Loucy (cell line): Measurements from ENCODE around the gene PALD1.
"Not testable (repeated sequence)": the region's sequence is repeated elsewhere in the genome, so short reads cannot be mapped to it uniquely, and the experiment has no call there.

ENCODE experiments used
- H2AFZ ChIP-seq: fragments of 200-600 bp; sonication (generic); 2 replicates; pipeline ENCODE4 v1.6.0; 2016; ENCODE audit warnings: antibody characterized with exemption, mild to moderate bottlenecking, low read length, moderate library complexity
- H3F3A ChIP-seq: fragments of 200-600 bp; 2 replicates; pipeline ENCODE4 v1.6.0; 2016; ENCODE audit warnings: antibody characterized with exemption, low read depth, mild to moderate bottlenecking
- H3K27me3 ChIP-seq: fragments of 200-600 bp; sonication (generic); 2 replicates; pipeline ENCODE4 v1.6.1; 2014; ENCODE audit warnings: low read length, mild to moderate bottlenecking; ENCODE audit not compliant: insufficient read depth, poor library complexity, severe bottlenecking
- H3K36me3 ChIP-seq: fragments of 200-600 bp; sonication (generic); 2 replicates; pipeline ENCODE4 v1.6.1; 2016; ENCODE audit warnings: low read length; ENCODE audit not compliant: insufficient read depth
- H3K4me1 ChIP-seq: fragments of 200-600 bp; sonication (generic); 2 replicates; pipeline ENCODE4 v1.5.1; 2014; ENCODE audit warnings: low read length, mild to moderate bottlenecking; ENCODE audit not compliant: insufficient read depth, poor library complexity, severe bottlenecking
- H3K4me2 ChIP-seq: fragments of 200-600 bp; sonication (generic); 2 replicates; pipeline ENCODE4 v1.6.0; 2014; ENCODE audit warnings: antibody characterized with exemption, low read length, low read depth, mild to moderate bottlenecking; ENCODE audit not compliant: poor library complexity, severe bottlenecking
- H3K4me3 ChIP-seq: fragments of 200-600 bp; sonication (generic); 2 replicates; pipeline ENCODE4 v1.5.1; 2014; ENCODE audit warnings: low read length, mild to moderate bottlenecking, mixed read lengths; ENCODE audit not compliant: poor library complexity, severe bottlenecking
- H3K79me2 ChIP-seq: fragments of 200-600 bp; sonication (generic); 2 replicates; pipeline ENCODE4 v1.6.1; 2014; ENCODE audit warnings: low read length; ENCODE audit not compliant: insufficient read depth
- H3K9ac ChIP-seq: fragments of 200-600 bp; sonication (generic); 2 replicates; pipeline ENCODE4 v1.6.0; 2014; ENCODE audit warnings: mild to moderate bottlenecking, low read depth, low read length, moderate library complexity; ENCODE audit not compliant: poor library complexity, severe bottlenecking
- H3K9me2 ChIP-seq: fragments of 200-600 bp; sonication (generic); replicated peaks from 2 replicates; pipeline ENCODE4 v1.6.1; 2016; ENCODE audit warnings: low read depth, low read length, mixed read lengths
- H3K9me3 ChIP-seq: fragments of 200-600 bp; sonication (generic); 2 replicates; pipeline ENCODE4 v1.6.1; 2014; ENCODE audit warnings: mild to moderate bottlenecking, antibody characterized with exemption, low read length, low read depth; ENCODE audit not compliant: insufficient read depth
- H4K20me1 ChIP-seq: fragments of 200-600 bp; sonication (generic); 2 replicates; pipeline ENCODE4 v1.6.0; 2014; ENCODE audit warnings: antibody characterized with exemption, low read length, mild to moderate bottlenecking; ENCODE audit not compliant: insufficient read depth, poor library complexity, severe bottlenecking
- CTCF ChIP-seq: fragments of 200-600 bp; sonication (generic); conservative IDR thresholded peaks from 2 replicates; pipeline ENCODE4 v1.5.1; 2014; ENCODE audit warnings: mild to moderate bottlenecking, antibody characterized with exemption, low read length
- EZH2phosphoT487 ChIP-seq: fragments of 200-600 bp; IDR thresholded peaks from 2 replicates; pipeline ENCODE4 v1.6.1; 2018; ENCODE audit warnings: antibody characterized with exemption, mild to moderate bottlenecking, moderate library complexity, borderline replicate concordance

Gene PALD1

GRCh38 chr10:70607936-70608335, 129.4 kb downstream of the PALD1 start:
- Histone ChIP-seq H3K9me3 (no peaks in the 10 kb centered on the region), H3K4me2 (no peak overlapping the region), H3K36me3 (no peaks in the 10 kb centered on the region), H3K9me2 (no peaks in the 10 kb centered on the region), H3K4me1 (peaks cover 14% of the 10 kb centered on the region), H3K79me2 (no peaks in the 10 kb centered on the region), H3K4me3 (no peak overlapping the region), H3F3A (no peaks in the 10 kb centered on the region), H2AFZ (no peak overlapping the region), H3K27me3 (no peaks in the 10 kb centered on the region), H4K20me1 (no peaks in the 10 kb centered on the region), H3K9ac (no peak overlapping the region)
- TF ChIP-seq EZH2phosphoT487, result no peak
- TF ChIP-seq CTCF, result no peak

DNA sequence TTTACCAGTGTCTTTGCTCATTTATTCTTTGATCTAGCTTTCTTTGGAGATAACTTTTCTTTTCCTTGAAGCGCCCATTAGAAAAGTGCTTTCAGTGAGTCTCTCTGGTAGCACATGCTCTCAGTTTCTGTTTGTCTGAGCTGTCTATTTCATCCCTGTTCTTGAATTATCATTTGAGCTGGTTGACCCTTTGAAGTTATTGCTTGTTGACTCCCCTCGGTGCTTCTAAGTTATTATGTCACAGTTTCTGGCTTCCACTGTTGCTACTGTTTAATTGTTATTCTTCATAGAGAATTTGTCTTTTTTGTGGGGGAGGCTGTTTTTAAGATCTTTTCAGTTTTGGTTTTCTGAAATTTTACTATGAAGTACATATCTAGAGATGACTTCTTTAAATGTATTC, 135.4 kb downstream of the PALD1 start:
- Histone ChIP-seq H2AFZ (no peak overlapping the region), H3K9ac (no peak overlapping the region), H3K4me2 (no peak overlapping the region), H3F3A (no peaks in the 10 kb centered on the region), H3K4me3 (no peak overlapping the region), H3K4me1 (peaks cover 13% of the 10 kb centered on the region), H3K9me2 (no peaks in the 10 kb centered on the region), H3K36me3 (no peaks in the 10 kb centered on the region), H3K79me2 (no peaks in the 10 kb centered on the region), H4K20me1 (no peaks in the 10 kb centered on the region), H3K9me3 (no peaks in the 10 kb centered on the region), H3K27me3 (no peaks in the 10 kb centered on the region)
- no peak for TF ChIP-seq EZH2phosphoT487
- TF ChIP-seq CTCF, result no peak

DNA sequence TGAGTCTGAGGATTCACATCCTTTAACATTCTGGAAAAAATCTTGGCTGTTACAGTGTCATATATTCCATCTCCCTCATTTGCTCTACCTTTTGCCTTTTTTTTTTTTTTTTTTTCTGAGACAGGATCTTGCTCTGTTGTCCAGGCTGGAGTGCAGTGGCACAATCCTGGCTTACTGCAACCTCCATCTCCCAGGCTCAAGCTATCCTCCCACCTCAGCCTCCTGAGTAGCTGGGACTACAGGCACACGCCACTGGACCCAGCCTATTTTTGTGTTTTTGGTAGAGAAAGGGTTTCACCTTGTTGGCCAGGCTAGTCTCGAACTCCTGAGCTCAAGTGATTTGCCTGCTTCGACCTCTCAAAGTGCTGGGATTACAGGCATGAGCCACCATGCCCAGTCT, 135.8 kb downstream of the PALD1 start:
- H3K79me2 ChIP-seq, H3K4me3 ChIP-seq, H3K9me3 ChIP-seq, H2AFZ ChIP-seq, H3K4me2 ChIP-seq, H3K27me3 ChIP-seq, H3K36me3 ChIP-seq, H3K9ac ChIP-seq, H3F3A ChIP-seq, H3K9me2 ChIP-seq, H4K20me1 ChIP-seq: not testable (repeated sequence)
- peaks cover 13% of the 10 kb centered on the region for H3K4me1 ChIP-seq

GRCh38 chr10:70615211-70615610, 136.6 kb downstream of the PALD1 start:
- TF ChIP-seq EZH2phosphoT487 (no peak), CTCF (no peak)
- Histone ChIP-seq H3K4me1 (peaks cover 13% of the 10 kb centered on the region), H3K9me2 (no peaks in the 10 kb centered on the region), H2AFZ (no peak overlapping the region), H3K4me3 (no peak overlapping the region), H3K9ac (no peak overlapping the region), H3K36me3 (no peaks in the 10 kb centered on the region), H3K9me3 (no peaks in the 10 kb centered on the region), H3K27me3 (no peaks in the 10 kb centered on the region), H4K20me1 (no peaks in the 10 kb centered on the region), H3K4me2 (no peak overlapping the region), H3K79me2 (no peaks in the 10 kb centered on the region), H3F3A (no peaks in the 10 kb centered on the region)
